H9 (cell line): Measurements from ENCODE around the gene INHBC. TPM values are rescaled to one million over a fixed set of nuclear protein-coding genes. Genes with fewer than 3 reads are reported as not detected.

Experiments used
- DNase-seq: peaks from one replicate; pipeline ENCODE4 v3.0.0-alpha.2; 2017
- H2AFZ ChIP-seq: one replicate; pipeline ENCODE4 v1.6.1; 2013; ENCODE audit warnings: mild to moderate bottlenecking, low read length, control low read depth, moderate library complexity
- H2AK5ac ChIP-seq: 2 replicates; pipeline ENCODE4 v1.6.1; 2013; ENCODE audit warnings: low read length, control low read depth, mixed read lengths; ENCODE audit not compliant: insufficient read length
- H2BK120ac ChIP-seq: one replicate; pipeline ENCODE4 v1.6.1; 2013; ENCODE audit warnings: low read depth, mild to moderate bottlenecking, low read length, control low read depth, inconsistent platforms; ENCODE audit not compliant: poor library complexity, severe bottlenecking
- H2BK12ac ChIP-seq: 2 replicates; pipeline ENCODE4 v1.6.1; 2013; ENCODE audit warnings: low read length, control low read depth, mixed read lengths, low read depth; ENCODE audit not compliant: insufficient read length
- H2BK15ac ChIP-seq: 2 replicates; pipeline ENCODE4 v1.6.1; 2013; ENCODE audit warnings: low read depth, low read length, control low read depth
- H2BK20ac ChIP-seq: one replicate; pipeline ENCODE4 v1.6.1; 2013; ENCODE audit warnings: low read depth, mild to moderate bottlenecking, low read length, control low read depth, inconsistent platforms; ENCODE audit not compliant: poor library complexity, severe bottlenecking
- H2BK5ac ChIP-seq: 2 replicates; pipeline ENCODE4 v1.6.1; 2013; ENCODE audit warnings: low read length, control low read depth, mixed read lengths; ENCODE audit not compliant: insufficient read length
- H3K14ac ChIP-seq: 2 replicates; pipeline ENCODE4 v1.6.1; 2013; ENCODE audit warnings: low read length, control low read depth; ENCODE audit not compliant: insufficient read depth
- H3K18ac ChIP-seq: 2 replicates; pipeline ENCODE4 v1.6.1; 2013; ENCODE audit warnings: low read depth, mild to moderate bottlenecking, mixed read lengths, low read length, control low read depth; ENCODE audit not compliant: insufficient read length
- H3K23ac ChIP-seq: 2 replicates; pipeline ENCODE4 v1.6.1; 2013; ENCODE audit warnings: low read length, control low read depth, mixed read lengths, low read depth; ENCODE audit not compliant: insufficient read length
- H3K23me2 ChIP-seq: 2 replicates; pipeline ENCODE4 v1.6.1; 2013; ENCODE audit warnings: low read depth, mild to moderate bottlenecking, mixed read lengths, low read length, control low read depth; ENCODE audit not compliant: insufficient read length, poor library complexity, severe bottlenecking
- H3K27ac ChIP-seq: 2 replicates; pipeline ENCODE4 v1.5.1; 2013; ENCODE audit warnings: low read length, control low read depth, mixed read lengths, low read depth; ENCODE audit not compliant: insufficient read length
- H3K27me3 ChIP-seq: 2 replicates; pipeline ENCODE4 v1.6.1; 2013; ENCODE audit warnings: low read length, control low read depth, inconsistent platforms; ENCODE audit not compliant: insufficient read depth
- H3K4ac ChIP-seq: 2 replicates; pipeline ENCODE4 v1.6.1; 2013; ENCODE audit warnings: low read depth, mild to moderate bottlenecking, control low read depth, inconsistent platforms, low read length, moderate library complexity
- H3K4me1 ChIP-seq: 2 replicates; pipeline ENCODE4 v1.6.1; 2013; ENCODE audit warnings: low read length, control low read depth, inconsistent platforms; ENCODE audit not compliant: insufficient read depth
- H3K4me2 ChIP-seq: 2 replicates; pipeline ENCODE4 v1.6.1; 2013; ENCODE audit warnings: low read length, control low read depth, mixed read lengths; ENCODE audit not compliant: insufficient read length, insufficient read depth
- H3K56ac ChIP-seq: 2 replicates; pipeline ENCODE4 v1.6.1; 2013; ENCODE audit warnings: low read depth, mild to moderate bottlenecking, mixed read lengths, low read length, control low read depth; ENCODE audit not compliant: insufficient read length
- H3K79me1 ChIP-seq: 2 replicates; pipeline ENCODE4 v1.6.1; 2013; ENCODE audit warnings: low read depth, mild to moderate bottlenecking, moderate library complexity, low read length, control low read depth, inconsistent platforms; ENCODE audit not compliant: insufficient read depth, poor library complexity, severe bottlenecking
- H3K79me2 ChIP-seq: 2 replicates; pipeline ENCODE4 v1.6.1; 2013; ENCODE audit warnings: low read length, control low read depth, inconsistent platforms; ENCODE audit not compliant: insufficient read depth
- H3K9ac ChIP-seq: 2 replicates; pipeline ENCODE4 v1.6.1; 2013; ENCODE audit warnings: low read length, control low read depth, mixed read lengths; ENCODE audit not compliant: insufficient read length; ENCODE audit errors: extremely low read depth
- H3K9me3 ChIP-seq: one replicate; pipeline ENCODE4 v1.6.1; 2013; ENCODE audit warnings: low read depth, low read length, inconsistent platforms; ENCODE audit not compliant: control insufficient read depth
- H3T11ph ChIP-seq: one replicate; pipeline ENCODE4 v1.6.1; 2013; ENCODE audit warnings: mild to moderate bottlenecking, low read length, control low read depth, inconsistent platforms
- H4K20me1 ChIP-seq: one replicate; pipeline ENCODE4 v1.6.1; 2013; ENCODE audit not compliant: control insufficient read depth, insufficient read length, insufficient read depth
- H4K5ac ChIP-seq: 2 replicates; pipeline ENCODE4 v1.6.1; 2013; ENCODE audit warnings: low read depth, mild to moderate bottlenecking, mixed read lengths, low read length, control low read depth; ENCODE audit not compliant: insufficient read length
- H4K8ac ChIP-seq: replicated peaks from 2 replicates; pipeline ENCODE4 v1.6.1; 2013; ENCODE audit warnings: low read length, control low read depth, mixed read lengths, low read depth; ENCODE audit not compliant: insufficient read length
- H4K91ac ChIP-seq: 2 replicates; pipeline ENCODE4 v1.6.1; 2013; ENCODE audit warnings: low read depth, mild to moderate bottlenecking, moderate library complexity, mixed read lengths, low read length, control low read depth; ENCODE audit not compliant: insufficient read length
- H3K27ac Mint-ChIP-seq, 3 experiments: 2 replicates in 2 of 3; 3 replicates in 1 of 3; pipeline ENCODE4 v1.8.0; 2020 to 2021; ENCODE audit warnings: mixed read lengths in 3 of 3, mild to moderate bottlenecking in 1 of 3, moderate library complexity in 1 of 3
- H3K27me3 Mint-ChIP-seq: 2 replicates; pipeline ENCODE4 v1.8.0; 2021; ENCODE audit warnings: low read depth, mild to moderate bottlenecking, moderate library complexity, mixed read lengths
- H3K36me3 Mint-ChIP-seq, 3 experiments: 2 replicates in 2 of 3; 3 replicates in 1 of 3; pipeline ENCODE4 v1.8.0; 2020 to 2021; ENCODE audit warnings: low read depth in 3 of 3, mixed read lengths in 3 of 3; ENCODE audit not compliant: insufficient read depth in 1 of 3
- H3K4me1 Mint-ChIP-seq, 2 experiments: 2 replicates each; pipeline ENCODE4 v1.8.0; 2020; ENCODE audit warnings: mixed read lengths in 2 of 2
- H3K4me3 Mint-ChIP-seq, 2 experiments: 2 replicates in 1 of 2; 3 replicates in 1 of 2; pipeline ENCODE4 v1.8.0; 2020 to 2021; ENCODE audit warnings: mild to moderate bottlenecking in 2 of 2, mixed read lengths in 2 of 2, moderate library complexity in 1 of 2
- H3K9me3 Mint-ChIP-seq, 2 experiments: 2 replicates in 1 of 2; 3 replicates in 1 of 2; pipeline ENCODE4 v1.8.0; 2020; ENCODE audit warnings: mild to moderate bottlenecking in 2 of 2, mixed read lengths in 2 of 2, moderate library complexity in 1 of 2
- CTCF ChIP-seq: fragments of 200-600 bp; sonication (generic); conservative IDR thresholded peaks from 3 replicates; pipeline ENCODE4 v1.8.0; 2021; ENCODE audit warnings: antibody characterized with exemption, mild to moderate bottlenecking
- WGBS: extraction: QIAGEN DNeasy Blood & Tissue Kit; methylation state at CpG from one replicate; pipeline ENCODE4 v1.1.7; 2013; ENCODE audit warnings: missing lambda C conversion rate, low lambda C conversion rate, mixed read lengths; ENCODE audit not compliant: insufficient read length; ENCODE audit errors: extremely low coverage; 5-methylcytosine and 5-hydroxymethylcytosine counted together
- total RNA-seq: library from RNA; stranded (reverse); gene quantifications from 2 replicates; pipeline ENCODE4 v1.2.1, GENCODE V29; 2021

Gene INHBC
- total RNA-seq, 1 experiment from 2014 or later: not detected

- Histone ChIP-seq H3K4me2 (no peak overlapping the region), H2AK5ac (no peak overlapping the region), H2BK20ac (no peak overlapping the region), H3K23ac (no peak overlapping the region), H2BK12ac (no peak overlapping the region), H3T11ph (no peak overlapping the region), H2AFZ (no peak overlapping the region), H4K91ac (no peak overlapping the region), H3K9ac (no peak overlapping the region), H3K4me1 (no peaks in the 10 kb centered on the region; the same call in 1 of the 2 replicates), H3K18ac (no peak overlapping the region), H3K56ac (no peak overlapping the region), H3K79me1 (no peaks in the 10 kb centered on the region), H3K9me3 (no peaks in the 10 kb centered on the region), H4K5ac (no peak overlapping the region), H3K79me2 (no peaks in the 10 kb centered on the region), H3K27me3 (no peaks in the 10 kb centered on the region), H3K4ac (no peak overlapping the region), H4K8ac (no peak overlapping the region), H2BK5ac (no peak overlapping the region), H3K14ac (no peak overlapping the region), H3K23me2 (no peaks in the 10 kb centered on the region), H3K27ac (no peak overlapping the region), H2BK120ac (no peak overlapping the region), H2BK15ac (no peak overlapping the region), H4K20me1 (no peaks in the 10 kb centered on the region)
- DNase-seq: no peak
- peaks cover 2 to 4% of the 10 kb centered on the region in 2 experiments; a peak in 3 of 4 replicates for H3K4me1 Mint-ChIP-seq
- no peaks in the 10 kb centered on the region; the same call in 1 of the 2 replicates for H3K27me3 Mint-ChIP-seq
- H3K4me3 Mint-ChIP-seq: no peak overlapping the region
- peaks cover 5 to 7% of the 10 kb centered on the region in 2 experiments; a peak in 4 of 5 replicates for H3K9me3 Mint-ChIP-seq
- WGBS: no CpG with 5 or more reads among the region's 6 CpGs
- H3K27ac Mint-ChIP-seq: no peak overlapping the region
- no peak for TF ChIP-seq CTCF
- peaks cover 0 to 5% (median 4%) of the 10 kb centered on the region in 3 experiments; a peak in 1 of 7 replicates for H3K36me3 Mint-ChIP-seq
Measured at GRCh38 chr12:57446292-57446960, 11.8 kb downstream of the INHBC start.
